Activated T-cell treated with anti-CD3 and anti-CD28 coated beads, Interleukin-2, amount 50 U/mL, for 48 hours (primary cell): ENCODE results near the gene DNAH8.

Source experiments
- DNase-seq, 2 experiments: peaks; one replicate each; pipeline ENCODE4 v3.0.0-alpha.2; 2020

DNAH8 gene

DNA sequence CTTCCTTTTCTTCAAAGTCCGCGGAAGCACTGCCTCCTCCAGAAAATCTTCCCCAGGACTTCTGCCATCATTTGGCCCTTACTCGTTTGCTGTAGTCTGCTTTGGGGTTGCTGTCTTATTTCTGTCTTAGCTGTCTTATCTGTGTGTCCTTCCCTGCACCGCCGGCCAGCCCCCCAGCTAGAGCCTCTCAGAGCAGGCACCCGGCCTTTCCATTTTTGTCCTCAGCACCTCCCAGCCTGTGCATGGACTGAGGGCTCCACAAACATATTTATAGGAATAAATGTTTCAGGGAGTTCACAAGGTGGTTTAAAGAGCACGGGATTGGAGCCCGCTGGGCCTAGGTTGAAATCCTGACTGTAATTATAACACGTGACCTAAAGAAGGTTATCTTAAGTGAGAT is 341.6 kb downstream of the DNAH8 start:
- no peak for DNase-seq

DNA sequence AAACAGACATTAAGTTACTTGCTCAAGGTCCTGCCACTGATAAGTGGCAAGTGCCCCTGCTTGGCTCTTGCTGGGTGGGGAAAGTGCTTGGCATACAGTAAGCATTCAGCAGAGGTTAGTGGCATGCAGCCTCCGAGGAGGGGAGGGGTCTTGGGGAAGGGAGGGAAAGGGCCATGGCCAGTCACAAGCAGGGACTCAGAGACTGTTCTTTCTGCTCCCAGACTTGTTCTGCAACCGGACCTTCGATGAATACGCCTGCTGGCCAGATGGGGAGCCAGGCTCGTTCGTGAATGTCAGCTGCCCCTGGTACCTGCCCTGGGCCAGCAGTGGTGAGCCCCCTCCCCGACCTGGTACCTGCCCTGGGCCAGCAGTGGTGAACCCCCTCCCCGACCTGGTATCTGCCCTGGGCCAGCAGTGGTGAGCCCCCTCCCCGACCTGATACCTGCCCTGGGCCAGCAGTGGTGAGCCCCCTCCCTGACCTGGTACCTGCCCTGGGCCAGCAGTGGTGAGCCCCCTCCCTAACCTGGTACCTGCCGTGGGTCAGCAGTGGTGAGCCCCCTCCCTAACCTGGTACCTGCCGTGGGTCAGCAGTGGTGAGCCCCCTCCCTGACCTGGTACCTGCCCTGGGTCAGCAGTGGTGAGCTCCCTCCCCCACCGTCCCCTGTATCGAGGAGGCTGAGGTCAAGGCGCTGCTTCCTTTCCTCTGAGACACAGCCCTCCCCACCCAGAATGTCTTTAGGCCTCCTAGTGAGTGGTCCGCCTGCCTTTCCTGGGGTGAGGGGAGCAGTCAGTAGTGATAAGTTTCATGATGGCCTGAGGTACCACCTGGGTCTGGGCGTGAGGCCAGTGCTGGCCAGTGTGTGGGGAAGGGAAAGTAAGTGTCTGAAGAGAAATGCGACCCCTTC is 342.4 kb downstream of the DNAH8 start:
- no peak for DNase-seq

DNA sequence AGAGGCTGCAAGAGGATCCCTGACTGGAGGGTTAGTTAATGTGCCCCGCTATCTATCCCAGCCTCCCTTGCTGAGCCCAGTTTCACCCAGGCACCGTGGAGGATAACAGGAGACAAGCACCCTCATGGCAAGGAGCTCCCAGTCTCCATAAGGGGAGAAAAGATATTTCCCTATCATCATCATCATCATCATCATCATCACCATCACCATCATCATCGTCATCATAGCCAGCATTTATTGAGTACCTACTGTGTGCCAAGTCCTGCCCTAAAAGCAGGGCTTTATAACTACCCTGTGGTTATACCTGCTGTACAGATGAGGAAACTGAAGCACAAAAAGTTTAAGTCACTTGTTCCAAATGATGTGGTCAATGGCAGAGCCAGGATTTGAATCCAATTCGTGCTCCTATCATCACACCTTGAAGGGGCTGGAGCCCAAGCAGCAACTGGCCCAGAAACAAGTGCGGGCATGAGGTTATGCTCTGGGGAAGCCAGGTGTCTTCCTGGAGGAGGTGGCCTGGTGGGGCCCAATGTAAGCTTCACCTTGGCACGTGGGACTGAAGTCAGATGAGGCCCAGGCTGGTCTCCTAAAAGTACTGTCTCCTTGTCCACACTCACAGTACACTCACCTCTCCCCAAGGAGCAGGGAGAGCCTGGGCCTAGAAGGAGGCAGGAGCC is 343.5 kb downstream of the DNAH8 start:
- no peak for DNase-seq

DNA sequence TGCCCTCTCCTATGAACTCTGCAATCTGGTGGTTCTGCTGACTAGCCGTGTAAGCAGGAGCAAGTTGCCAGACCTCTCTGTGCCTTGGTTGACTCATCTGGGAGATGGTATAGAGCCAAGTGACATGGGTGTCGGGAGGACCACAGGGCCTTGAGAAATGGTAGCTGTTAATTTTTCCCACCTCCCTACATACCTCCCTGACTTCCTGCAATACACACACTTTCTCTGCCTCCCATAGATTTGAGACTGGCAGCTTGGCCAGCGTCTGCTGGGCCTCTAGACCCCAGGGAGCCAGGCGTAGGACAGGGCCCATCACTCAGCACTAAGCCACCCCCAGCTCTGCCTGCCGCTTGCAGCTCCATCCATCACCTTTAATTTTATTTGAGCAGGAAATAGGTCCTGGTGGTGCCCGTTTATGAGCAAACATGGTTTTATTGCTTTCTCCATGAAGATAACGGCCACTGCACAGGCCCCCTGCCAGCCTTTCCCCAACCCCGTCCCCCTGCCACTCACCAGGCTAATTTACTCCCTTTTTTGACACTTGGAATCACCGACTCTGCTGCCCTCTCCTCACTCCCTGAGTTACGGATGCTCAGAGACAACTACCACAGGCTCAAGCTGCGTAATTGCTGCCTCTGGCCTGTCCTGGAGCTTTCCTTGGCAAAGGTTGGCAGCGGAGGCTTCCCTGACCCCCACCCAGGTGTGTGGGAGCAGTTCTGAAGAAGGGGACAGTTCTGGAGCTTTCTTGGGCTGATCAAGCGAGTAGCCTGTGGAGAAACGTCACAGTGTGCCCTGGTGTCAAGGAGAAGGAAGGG is 344.6 kb downstream of the DNAH8 start:
- no peak for DNase-seq

DNA sequence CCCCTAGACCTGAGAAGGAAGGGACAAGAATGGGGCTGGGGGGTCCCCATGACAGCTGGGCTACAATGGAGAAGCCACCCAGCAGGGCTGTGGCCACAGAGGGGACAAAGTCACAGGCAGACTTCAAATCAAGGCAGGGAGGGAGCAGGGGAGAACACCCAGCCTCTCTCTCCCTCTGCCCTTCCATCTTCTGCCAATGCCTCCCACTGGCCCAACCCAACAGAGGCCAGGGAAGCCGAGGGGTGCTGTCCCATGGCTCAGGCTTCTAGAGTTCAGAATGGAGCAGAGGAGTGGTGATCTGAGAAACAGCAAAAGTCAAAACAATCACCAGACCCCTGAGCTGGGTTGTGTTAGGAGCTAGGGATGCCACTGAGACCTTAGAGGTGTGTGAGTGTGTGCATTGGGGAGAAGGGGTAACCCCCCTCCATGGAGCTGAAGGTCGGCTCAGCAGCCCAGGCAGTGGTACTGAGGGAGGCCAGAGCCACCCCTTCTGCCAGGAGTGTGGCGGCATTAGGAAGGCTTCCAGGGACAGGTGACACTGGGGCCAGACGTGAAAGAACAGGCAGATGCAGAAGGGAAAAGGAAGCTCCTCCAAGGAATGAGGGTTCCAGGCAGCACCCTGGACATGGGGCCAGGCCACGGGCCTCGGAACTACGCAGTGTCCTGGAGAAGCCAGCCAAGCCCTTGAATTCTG is 345.5 kb downstream of the DNAH8 start:
- no peak for DNase-seq

DNA sequence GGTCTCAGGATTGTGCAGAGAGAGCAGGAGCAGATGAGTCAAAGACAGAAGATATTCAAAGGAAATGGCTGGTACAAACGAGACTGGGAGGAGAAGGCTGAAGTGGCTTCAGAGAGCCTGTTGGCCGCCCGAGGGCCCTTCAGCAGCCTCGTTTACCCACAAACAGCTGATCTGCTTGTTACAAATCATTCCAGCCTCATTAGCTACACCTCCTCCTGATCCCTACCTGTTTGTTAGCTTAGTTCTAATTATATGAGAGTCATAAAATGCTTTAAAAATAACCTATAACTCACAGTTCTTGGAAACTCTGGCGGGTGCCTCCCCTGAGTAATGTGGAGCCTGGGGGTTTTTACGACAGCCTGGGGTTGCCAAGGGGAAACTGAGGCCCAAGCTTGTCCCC is 346.1 kb downstream of the DNAH8 start:
- DNase-seq, result no peak

DNA sequence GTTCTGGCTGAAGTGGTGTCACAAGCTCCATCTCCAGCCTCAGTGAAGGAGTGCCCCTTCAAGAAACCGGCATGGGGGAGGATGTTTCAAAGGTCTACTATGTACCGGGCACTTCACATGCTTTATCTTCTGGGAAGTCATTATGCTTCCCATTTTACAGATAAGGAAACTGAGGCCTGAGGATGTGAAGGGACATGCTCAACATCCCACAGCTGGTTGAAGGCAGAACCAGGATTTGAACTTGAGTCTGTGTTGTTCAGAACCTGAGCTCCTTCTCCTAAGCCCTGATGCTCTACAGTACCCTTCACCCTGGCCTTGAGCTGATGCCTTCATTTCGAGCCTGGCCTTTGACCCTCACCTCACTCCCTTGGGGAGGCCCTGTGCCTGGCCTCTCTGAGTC is 346.5 kb downstream of the DNAH8 start:
- no peak for DNase-seq

DNA sequence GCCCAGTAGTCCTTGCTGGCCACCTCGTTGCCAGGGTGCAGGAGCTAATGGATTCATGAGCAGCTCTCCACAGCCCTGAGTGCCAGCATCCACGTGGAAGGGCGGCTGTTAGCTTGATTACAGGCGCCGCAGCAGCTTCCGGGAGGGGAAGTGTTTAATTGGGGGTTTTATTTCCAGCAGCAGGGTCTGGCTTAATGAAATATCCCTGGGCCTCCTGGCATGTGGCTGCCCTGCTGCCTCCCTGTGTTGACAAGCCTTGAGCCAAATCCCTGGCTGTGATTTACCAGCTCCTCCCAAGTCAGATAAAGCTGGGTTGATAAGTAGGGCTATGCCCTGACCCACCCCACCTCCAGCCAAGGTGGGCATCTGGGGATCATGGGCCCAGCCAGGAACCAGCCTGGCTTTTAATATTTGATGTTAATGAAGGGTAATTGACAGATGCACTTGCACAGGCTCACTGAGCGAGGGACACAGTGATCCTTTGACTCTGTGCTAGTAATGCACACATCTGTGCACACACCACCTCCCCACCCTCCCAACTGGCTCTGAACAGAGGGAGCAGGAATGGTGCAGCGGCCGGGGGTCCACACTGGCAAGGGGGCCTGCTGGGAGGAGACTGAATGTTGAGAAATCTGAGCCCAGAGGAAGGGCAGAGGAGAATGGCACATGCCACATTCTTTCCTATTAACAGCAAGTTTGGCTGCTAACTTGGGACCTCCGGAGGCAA is 347.1 kb downstream of the DNAH8 start:
- no peak for DNase-seq

DNA sequence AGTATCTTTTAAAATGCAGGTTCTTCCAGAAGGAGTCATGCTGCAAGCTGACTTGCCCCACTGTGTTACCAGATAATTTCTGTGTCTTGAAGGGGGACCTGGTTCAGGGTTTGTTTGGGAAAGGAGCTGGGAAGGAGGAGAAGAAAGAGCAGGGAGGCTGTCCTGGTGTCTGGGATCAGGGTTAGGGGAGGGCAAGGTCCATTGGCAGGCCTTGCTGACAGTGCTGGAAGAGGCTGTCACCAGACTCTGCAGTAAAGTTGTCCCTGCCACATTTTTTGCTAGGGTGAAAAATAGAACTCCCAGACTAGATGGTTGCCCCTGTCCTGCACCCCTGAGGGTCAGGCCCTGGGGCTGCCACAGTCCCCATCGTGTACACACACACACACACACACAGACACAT is 348.4 kb downstream of the DNAH8 start:
- no peak for DNase-seq

DNA sequence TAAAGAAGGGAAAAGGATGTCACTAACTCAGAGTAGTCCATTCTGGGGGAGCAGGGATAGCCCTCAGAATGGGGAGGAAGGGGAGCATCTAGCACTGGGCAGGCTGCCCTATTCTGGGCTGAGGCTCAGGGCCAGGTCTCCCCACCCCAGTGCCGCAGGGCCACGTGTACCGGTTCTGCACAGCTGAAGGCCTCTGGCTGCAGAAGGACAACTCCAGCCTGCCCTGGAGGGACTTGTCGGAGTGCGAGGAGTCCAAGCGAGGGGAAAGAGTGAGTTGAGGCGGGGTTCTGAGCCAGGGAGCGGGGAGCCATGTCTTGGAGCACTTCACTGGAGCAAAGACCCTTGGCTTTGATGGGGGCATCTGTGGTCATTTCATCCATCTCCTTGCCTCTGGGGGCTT is 350.4 kb downstream of the DNAH8 start:
- no peak for DNase-seq

DNA sequence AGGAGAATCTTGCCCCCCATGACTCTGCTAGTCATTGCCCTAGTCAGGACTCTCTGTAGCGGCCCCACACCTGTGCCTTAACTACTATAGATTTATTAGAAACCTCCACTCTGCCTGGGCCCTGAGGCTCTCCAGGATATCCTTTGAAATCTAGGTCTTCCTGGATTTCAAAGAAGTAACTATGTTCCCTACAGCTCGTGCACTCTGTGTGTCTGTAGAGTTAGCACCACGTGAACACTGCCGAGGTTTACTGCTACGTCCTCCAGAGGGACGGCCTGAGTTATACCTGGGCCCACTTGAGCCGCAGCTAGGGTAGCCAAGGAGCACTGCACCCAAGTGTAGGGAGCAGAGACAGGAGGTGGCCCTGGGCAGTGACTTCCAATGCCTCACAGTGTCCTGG is 353.3 kb downstream of the DNAH8 start:
- DNase-seq, result no peak

DNA sequence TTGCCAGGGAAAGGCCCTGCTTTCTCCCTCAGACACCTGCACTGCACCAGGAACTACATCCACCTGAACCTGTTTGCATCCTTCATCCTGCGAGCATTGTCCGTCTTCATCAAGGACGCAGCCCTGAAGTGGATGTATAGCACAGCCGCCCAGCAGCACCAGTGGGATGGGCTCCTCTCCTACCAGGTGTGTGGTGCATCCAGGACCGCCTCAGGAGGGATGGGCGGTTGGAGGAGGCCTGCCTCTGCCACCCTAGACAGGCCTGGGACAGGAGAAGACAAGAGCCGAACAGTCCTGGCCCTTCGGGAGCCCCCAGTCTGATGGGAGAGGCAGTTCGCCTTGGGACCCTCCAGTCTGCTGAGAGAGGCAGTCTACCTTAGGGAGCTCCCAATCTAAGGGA is 357.7 kb downstream of the DNAH8 start:
- DNase-seq, result no peak

DNA sequence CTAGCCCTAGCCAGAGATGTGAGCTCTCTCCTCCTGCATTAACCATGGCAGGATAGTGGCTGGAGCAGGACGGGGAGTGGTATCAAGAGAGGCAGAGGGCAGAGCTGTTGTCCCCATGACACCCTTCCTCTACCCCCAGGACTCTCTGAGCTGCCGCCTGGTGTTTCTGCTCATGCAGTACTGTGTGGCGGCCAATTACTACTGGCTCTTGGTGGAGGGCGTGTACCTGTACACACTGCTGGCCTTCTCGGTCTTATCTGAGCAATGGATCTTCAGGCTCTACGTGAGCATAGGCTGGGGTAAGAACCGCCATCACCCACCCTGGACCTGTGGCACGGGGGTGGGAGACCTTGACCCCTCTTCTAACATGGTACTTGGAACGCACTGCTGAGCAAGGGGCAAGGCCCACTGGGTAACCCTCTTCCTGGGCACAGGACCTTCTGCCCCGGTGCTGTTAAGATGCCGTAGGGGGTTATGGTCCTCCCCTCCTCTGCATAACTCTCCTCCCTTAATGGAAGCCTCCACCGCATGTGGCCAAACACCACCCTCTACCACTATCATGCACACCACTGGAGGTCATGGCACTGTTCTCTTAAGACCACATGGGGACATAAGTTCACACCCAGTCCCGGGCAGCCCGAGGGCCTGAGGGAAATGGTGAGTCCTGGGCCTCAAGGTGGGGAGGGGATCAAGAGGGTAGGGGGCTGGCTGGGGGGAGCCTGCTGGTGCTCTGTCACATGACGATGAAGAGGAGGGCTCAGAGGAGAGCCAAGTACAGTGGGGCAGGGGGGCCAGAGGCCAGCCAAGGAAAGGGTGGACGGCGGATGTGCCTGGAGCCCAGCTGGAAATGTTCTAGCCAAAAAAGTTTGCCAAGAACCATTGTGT is 358.6 kb downstream of the DNAH8 start:
- DNase-seq, result peak in 1 of 2 experiments; percentile 7

DNA sequence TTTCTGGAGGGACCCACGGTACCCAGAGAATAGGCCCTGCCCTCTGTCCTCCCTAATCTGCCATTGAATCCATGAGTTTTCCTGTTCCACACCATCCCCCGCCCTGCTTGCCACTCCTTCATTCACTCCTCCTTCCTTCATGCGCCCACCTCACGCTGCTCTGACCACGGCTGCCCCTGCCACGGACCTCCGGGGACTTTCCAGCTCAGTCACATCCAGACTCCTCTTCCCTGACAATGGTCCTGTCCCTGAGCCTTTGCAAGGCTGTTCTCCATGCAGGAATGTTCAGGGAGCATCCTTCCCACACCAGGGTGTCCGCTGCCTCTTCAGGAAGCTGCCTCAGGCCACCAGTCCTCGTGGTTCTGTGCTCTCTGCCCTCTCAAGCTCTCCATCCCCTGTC is 359.4 kb downstream of the DNAH8 start:
- DNase-seq, result peak in 1 of 2 experiments; percentile 8

DNA sequence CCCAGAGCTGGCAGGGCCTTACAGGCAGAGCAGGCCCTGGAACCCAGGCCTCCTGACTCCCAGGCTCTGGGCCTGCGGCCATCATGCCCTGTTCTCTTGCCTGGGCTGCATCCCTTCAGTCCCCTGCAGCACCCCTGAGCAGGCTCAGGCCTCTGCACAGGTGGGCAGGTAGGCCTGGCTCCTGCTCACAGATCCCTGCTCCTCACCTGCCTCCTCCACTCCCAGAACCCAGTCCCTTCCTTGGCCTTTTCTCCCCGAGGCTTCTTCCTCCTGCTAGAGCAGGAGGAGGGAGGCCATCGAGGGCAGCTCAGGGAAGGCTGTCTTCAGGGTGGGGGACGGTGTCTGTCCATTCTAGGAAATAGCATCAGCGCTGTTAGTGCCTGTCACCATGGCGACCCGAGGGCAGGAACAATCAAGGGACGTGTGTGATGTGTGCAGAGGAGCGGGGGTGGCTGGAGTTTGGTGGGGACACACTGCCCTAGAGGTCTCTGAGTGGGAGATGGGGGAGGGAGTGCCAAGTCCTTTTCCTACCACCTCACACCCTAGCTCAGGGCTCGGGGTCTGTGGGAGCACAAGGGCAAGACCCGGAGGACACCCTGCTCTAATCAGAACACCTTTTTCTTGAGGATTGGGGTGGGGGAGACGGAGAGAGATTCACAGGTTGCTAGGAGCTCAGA is 360.0 kb downstream of the DNAH8 start:
- DNase-seq, result peak in 1 of 2 experiments; percentile 4

DNA sequence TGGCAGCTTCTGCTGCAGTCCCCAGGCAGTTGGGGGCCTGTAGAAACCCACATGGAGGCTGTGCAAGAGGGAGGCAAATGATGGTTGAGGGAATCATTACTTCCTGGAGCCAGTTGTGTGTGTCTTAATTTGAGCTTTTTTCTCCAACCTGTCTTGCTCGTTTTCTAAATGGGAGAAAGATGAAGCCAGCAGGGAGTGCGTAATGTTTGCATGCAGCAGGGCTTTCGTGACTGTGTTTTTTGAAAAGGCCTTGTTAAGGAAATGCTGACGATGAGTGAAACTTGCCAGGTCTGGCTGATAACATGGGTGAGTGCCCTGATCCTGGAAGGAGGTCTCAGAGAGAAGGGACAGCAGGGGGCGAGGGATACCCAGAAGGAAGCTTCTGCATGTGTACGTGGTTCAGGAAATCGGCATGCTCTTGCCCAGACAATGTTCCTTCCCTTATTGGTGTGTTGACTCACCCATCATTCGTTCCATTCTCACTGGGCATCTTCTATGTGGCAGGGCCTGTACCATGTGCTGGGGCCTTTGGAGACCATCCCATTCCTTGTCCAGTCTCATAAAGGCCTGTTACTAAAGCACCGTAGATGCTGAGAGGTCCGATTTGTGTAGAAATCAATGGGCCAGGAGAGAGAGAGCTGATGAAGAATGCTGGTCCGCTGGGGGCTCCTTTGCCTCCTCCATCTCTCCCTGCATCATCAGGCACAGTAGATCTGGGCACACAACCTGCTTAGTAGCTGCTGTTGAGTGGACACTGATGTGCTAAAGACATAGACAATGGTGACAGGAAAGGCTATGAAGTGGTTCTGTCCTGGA is 360.9 kb downstream of the DNAH8 start:
- DNase-seq, result peak in 1 of 2 experiments; percentile 9

DNA sequence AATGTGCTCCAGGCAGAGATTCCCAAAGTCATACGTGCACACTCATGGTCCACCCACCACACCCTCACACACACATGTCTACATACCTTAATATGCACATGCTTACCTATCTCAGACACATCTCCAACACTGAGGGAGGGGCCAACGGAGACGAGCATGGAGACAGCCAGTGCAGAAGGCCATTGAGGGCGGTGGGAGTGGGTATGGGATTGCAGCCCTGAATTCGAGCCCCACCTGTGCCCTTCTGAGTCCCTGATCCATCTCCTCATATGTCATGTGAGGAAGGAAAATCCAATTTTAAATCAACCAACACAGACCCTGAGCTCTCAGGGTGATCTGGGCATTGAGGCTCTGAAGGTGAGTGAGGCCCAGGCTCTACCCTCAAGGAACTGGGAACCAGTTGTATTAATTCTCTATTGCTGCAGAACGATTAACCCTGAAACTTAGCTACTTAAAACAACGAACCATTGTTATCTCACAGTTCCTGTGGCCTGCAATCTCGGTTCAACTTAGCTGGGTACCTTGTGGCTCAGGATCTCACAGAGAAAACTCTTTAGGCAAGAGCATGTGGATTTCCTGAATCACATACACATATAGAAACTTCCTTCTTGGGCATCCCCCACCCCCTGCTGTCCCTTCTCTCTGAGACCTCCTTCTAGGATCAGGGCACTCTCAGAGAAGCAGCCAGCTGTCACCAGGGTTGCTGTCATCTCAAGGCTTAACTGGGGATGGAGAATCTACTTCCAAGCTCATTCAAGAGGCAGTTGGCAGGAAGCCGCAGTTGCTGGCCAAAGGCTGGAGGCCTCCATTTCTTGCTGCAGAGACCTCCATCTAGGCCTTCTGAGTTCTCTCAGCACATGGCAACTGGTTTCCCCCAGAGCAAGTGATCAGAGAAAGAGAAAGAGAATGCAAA is 361.8 kb downstream of the DNAH8 start:
- DNase-seq, result peak in 1 of 2 experiments; percentile 13

DNA sequence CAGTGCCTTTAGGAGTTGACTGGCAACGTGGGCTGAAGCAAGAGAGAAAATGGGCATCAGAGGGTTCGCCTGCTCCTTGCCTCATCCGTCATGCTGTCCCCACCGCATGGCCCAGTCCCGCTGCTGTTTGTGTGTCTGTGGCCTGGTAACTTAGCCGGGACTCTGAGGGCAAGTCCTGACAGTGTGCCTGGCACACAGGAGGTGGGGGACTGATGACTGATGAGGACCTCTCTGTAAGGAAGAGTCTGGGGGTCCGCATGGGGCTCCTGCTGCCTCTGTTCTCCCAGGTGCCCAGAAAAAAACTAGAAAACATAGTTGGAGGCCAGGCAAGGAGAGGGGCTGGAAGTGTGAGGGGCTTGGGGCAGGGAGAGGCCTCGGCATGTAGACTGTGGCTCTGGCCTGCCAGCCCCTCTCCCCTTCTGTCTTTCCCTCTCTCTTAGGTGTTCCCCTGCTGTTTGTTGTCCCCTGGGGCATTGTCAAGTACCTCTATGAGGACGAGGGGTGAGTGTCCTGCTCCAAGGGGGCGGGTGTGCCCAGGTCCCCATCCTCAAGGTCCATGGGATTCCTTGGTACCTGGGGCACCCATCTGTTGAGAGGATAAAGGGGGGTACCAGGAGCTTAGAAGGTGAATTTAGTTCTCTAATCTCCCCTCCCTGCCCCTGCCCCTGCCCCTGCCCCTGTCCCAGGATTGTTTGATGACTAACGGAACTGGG is 362.9 kb downstream of the DNAH8 start:
- no peak for DNase-seq
